ENCODE data around the gene PTPN1.
"Not testable (repeated sequence)": the region's sequence is repeated elsewhere in the genome, so short reads cannot be mapped to it uniquely, and the experiment has no call there.

Gene PTPN1

DNA sequence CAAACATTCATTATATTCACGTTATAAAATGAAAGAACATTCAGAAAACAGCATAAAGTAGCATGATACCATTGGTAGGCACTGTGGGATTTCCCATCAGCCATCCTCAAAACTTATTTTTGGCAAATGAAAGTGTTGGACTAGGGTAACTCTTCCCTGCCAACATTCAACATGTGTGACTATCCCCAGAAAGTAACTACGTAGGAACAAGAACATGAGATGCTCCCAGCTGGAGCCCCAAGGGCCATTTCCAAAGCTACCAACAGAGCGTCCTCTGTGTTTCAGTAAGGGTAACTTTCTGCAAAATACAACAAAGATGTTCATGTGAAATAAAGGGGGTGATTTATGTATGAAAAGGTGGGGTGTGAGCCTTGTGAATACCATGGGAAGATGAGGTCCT, 28.4 kb upstream of the PTPN1 start:
- no peak for DNase-seq (ENCODE audit: low read depth in 2 of 2)

DNA sequence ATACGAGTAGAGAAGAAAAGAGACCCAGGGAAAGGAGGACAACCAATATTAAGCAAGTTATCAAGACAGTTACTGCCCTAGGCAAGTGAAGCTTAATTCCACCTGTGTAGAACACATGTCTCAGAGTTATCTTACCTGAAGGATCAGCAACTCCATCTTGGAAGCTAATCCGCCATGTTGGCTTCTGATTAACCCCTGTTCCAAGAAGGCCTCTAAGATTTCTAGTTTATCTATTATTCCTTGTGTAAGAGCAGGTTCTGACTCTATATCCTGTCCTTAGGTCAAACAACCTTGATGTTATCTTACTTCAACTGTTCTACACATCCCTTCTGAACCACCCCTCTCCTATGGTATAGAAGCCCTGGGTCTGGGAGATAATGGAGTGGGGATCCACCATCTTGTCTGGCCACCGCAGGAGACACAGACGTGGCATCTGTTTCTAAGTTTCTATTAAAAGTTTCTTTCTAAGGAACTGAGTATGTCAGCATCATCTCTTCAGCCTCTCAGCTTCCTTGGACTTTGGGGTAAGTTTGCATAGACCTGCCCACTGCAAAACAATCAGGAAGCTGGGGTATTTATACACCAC, 27.7 kb upstream of the PTPN1 start:
- DNase-seq (ENCODE audit: low read depth in 2 of 2), result no peak

DNA sequence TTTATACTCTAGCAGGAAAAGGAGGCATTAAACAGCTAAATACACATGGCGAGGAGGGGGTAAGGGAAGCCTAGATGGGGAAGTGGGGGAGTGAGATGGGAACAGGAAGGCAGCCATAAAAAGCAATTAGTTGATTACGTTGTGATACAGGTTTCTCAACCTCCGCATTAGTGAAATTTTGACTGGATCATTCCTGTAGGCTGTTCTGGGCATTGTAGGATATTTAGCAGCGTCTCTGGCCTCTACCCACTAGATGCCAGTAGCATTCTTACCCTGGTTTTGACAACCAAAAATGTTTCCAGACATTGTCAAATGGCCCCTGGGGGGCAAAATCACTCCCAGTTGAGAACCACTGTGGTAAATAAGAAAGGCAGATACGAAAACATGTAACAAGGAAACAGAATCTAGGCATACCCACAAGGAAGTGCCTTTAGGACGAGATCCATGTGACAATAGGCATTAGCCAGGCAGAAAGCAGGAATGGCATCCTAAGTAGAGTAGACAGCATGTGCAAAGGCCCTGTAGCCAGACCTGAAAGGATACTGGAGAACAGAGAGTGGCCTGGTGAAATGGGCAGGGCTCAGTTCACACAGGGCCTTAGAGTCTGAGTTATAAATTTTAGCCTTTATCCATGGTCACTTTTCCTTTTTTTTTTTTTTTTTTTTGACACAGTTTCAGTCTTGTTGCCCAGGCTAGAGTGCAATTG, 25.8 kb upstream of the PTPN1 start:
- DNase-seq (ENCODE audit: low read depth in 2 of 2), result no peak

DNA sequence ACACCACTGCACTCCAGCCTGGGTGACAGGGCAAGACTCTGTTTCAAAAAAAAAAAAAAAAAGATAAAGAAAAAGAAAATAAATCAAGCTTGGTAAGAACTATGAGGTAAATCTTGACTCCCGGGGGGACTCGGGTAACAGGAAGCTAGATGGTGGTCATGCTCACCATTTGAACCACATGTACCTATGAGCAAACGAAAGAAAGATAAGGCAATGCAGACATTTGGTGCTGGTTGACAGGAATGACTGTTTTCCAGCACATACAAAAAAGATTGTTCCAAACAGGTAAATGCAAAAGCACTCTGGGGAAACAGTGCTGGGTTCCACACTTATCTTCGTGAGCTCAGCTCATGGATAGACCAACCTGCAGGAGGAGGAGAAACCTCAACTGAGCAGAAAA, 22.8 kb upstream of the PTPN1 start:
- no peak for DNase-seq (ENCODE audit: low read depth in 2 of 2)

DNA sequence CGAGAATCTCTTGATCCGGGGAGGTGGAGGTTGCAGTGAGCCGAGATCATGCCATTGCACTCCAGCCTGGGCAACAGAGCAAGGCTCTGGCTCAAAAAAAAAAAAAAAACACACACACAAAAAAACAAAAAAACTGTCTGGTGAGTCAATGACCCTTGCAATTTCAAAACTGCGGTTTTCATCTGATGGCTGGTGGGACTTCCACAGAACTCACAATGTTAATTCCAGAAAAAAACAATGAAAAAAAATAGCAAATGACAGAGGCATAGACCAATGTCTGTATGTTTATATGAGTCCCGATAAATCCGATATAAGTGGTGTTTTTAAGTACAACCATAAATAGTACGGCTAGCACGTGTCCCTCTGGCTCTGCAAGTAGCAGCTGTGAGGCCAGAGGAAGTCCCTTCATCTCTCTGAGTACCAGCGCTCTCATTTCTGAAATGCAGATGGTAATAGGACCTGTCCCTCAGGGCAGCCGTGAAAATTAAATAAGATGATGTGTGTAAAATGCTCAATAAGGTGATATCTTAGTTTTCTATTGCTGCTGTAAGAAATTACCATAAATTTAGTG, 21.9 kb upstream of the PTPN1 start:
- no peak for DNase-seq (ENCODE audit: low read depth in 2 of 2)

DNA sequence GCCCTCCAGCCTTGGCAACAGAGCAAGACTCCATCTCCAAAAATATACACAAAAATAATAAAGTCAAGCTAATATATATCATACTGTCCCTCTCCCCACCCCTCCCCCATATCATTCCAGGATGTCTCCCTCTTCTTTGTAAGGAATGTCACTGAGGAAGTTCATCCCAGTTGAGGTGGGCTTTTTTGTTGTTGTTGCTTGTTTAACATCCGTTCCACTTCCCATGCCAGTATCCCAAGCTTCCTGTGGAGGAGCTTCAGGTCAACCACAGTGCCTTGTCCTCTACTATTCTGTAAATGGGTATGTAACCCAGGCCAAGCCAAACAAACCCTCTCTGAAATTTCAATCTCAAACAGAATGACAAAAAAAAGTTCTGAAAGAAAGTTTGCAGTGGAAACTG, 19.0 kb upstream of the PTPN1 start:
- DNase-seq (ENCODE audit: low read depth in 2 of 2), result no peak

DNA sequence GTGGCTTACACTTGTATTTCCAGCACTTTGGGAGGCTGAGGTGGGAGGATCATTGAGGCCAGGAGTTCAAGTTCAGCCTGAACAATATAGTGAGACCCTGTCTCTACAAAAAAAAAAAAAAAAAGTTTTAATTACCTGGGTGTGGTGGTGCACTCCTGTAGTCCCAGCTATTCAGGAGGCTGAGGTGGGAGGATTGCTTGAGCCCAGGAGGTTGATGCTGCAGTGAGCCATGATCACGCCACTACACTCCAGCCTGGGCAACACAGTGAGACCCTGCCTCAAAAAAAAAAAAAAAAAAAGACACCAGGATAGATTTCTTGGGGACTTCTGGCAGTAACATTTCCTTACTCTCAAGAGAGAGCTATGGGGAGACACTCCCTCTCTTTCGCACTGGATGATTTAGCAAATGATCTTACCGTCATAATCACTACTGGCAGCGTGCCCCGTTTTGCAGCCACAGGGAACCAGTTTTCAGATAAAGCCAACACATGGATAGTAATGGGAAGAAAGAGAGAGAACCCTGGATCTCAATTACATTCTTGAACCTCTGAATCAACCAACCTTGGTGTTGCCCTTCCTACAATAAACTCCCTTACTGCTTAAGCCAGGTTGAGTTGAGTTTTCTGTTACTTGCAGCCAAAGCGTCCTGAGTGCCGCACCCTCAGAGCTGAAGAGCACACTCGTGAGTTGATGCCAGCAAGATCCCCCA, 18.1 kb upstream of the PTPN1 start:
- DNase-seq (ENCODE audit: low read depth in 2 of 2), result no peak

DNA sequence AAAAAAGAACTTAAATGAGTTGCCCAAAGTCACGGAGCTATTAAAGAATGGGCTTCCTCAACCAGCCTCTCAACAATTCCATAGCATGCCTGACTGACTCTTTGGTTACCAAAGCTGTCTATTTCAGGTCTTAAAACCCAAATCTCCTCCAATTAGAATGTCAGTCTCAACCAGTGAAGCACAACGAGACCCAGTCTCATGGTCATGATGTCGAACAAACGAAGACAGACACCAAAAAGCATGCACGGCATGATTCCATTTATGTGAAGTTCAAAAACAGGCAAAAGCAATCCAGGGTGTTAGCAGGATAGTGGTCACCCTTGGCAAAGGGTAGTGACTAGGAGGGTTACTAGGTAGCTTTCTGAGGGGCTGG, 16.3 kb upstream of the PTPN1 start:
- no peak for DNase-seq (ENCODE audit: low read depth in 2 of 2)

DNA sequence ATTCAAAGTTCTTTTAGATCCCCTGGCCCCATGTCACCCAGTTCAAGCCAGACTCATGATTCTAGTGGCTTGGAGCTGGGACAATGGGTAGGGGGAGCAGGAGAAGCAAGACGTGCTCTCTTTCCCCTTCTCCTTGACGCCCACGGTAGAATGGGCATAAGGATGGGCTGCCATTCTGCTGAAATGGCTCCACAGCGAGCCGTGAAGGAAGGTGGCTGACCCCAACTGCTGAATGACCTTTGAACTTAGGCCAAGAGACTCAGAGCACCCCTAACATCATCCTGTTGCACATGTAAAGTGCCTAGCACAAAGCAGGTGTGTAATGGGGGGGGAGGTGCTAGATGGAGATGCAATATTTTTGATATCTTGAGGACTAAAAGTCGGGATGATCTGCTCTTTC, 15.8 kb upstream of the PTPN1 start:
- DNase-seq (ENCODE audit: low read depth in 2 of 2), result no peak

DNA sequence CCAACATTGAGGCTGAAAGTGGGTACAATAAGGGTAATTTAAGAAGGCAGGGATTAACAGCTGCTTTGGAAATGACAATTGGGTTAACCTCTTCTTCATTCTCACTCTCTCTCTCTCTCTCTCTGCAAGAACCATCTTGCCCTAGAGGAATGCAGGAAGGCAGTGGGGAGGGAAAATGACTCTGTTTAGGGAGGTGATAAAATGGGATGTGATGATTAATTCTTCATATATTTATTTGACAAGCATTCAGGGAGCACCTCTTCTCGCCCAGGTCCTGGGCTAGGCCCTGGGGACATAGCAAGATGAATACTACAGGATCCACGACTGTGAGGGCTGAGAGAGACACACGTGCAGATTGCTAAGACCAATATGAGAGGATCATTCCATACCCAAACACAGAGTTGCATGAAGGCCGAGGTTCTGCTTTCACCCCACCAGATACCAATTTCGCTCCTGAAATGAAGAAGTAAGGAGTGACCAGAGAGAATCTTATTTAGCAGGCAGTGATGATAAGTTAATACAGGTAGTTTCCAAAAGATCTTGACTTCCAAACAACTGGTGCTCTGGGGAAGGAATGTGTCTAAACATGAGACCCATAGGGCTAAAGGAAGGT, 13.3 kb upstream of the PTPN1 start:
- DNase-seq (ENCODE audit: low read depth in 2 of 2), result no peak

DNA sequence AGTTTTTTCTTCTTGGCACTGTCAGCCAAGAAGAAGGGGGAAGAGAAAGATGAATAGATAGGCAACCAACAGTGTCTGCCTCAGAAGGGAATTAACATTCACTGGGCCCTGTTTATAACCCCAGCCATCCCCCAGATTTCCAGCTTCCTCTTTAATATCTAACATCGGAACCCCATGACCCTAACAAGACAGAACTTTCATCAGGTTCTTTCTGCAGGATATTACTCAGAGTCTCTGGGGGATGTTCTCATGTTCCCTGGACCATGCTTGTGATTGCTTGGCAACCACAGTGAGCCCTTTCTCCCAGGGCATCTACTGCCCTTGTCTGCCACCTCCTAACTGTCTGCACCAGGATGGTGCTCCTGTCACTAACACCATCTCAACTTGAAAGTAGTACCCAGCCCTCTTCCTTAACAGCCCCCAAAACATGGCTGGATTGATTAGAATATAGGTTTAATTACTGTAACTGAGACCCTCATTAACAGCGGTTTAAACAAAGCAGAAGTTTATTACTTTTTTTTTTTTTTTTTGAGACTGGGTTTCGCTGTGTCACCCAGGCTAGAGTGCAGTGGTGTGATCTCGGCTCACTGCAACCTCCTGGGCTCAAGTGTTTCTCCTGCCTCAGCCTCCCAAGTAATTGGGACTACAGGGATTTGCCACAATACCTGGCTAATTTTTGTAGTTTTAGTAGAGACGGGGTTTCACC, 12.0 kb upstream of the PTPN1 start:
- DNase-seq (ENCODE audit: low read depth in 2 of 2), result no peak

DNA sequence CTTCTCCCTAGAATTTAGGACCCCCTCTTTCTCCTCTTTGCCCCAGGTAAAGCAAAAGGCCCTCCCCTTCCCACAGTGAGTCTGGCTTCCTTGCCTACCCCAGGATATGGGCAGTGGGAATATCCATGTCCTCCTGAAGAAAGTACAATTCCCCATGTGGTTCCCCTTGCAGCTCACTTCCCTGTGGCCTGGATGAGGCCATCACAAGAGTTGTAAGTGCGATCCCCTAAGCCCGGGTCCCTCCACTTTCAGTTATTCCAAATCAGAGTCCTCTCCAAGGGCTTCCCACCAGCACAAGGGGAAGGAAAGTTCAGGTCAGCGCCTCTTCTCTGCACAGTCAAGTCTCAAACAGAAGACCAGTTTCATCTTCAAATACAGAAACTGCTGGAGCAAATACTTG, 10.2 kb upstream of the PTPN1 start:
- DNase-seq (ENCODE audit: low read depth in 2 of 2), result no peak

DNA sequence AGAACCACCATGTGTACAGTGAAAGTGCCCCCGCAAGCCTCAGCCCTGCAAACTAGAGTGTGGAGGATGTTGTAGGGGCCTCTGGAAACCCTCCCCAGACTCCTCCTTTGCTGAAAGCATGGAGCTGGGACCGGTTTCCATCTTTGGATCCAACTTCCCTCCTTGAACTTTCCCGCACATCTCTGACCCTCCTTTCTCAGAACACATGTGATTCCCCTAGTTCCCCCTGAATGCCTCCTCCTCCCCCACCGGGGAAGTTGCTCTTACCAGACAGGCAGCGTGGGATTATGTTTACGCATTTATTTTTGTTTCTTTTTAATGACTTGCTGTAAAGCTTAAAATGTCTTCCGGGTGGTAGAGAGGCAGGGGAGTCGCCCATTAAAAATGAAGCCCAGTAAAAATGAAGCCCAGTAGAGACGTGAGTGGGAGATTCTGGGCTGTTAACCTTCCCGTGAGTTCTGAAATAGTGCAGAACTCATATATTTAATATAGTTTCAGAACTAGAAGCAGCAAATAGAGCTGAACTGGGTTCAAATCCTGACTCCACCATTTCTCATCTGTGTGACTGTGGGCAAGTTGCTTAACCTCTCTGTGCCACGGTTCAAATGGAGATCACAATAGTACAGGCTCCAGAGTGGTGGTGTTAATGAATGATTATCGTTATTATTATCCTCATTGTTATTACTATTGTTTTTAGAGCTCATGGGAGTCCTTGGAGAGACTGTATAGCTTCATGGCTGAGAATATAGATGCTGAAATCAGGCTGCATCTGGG, 8.0 kb upstream of the PTPN1 start:
- DNase-seq (ENCODE audit: low read depth in 2 of 2), result no peak

DNA sequence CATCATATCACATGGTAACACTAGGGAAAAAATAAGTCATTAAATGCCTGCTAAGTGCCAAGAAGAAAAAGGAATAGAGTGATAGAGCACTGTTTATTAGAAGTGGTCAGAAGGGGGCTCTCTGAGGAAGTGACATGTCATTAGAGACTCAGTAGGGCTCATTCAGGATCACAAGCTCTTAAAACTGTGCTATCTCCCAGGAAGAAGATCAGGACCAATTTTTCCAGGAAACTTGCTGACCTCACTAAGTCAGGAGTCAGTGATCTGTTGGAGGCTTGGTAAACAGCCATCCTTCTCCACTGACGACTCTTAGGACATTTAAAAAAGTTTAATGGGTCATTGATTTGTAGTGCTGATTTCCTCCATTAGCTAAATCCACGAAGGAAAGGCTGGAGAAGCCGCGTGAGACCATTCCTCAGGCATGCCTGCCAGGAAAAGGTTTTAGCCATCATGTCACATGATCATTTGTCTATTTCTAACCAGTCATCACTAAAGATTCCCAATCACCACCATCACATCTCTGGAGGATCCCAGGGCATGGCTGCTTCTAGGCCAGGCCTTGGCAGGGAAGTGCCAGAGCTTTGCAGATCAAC, 5.9 kb upstream of the PTPN1 start:
- no peak for DNase-seq (ENCODE audit: low read depth in 2 of 2)

DNA sequence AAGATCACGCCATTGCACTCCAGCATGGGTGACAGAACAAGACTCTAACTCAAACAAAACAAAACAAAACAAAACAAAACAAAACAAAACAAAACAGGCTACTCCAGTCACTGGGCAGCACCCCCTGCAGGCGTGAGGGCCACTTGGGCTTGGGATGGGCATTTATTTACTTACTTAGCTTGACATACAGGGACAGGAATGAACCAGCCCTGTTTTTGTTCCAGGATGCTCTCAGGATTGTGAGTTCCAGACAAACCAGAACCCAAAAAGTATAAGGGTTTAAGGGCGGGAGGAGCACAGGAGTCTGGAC, 4.0 kb upstream of the PTPN1 start:
- no peak for DNase-seq (ENCODE audit: low read depth in 2 of 2)

DNA sequence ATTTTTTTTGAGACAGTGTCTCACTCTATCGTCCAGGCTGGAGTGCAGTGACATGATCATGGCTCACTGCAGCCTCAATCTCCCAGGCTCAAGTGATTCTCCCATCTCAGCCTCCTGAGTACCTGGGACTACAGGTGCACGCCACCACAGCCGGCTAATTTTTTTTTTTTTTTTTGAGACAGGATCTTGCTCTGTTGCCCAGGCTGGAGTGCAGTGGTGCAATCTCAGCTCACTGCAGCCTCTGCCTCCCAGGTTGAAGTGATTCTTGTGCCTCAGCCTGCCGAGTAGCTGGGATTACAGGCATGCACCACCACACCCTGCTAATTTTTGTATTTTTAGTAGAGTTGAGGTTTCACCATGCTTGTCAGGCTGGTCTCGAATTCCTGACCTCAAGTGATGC, 2.4 kb upstream of the PTPN1 start:
- DNase-seq (ENCODE audit: low read depth in 2 of 2), result not testable (repeated sequence)

DNA sequence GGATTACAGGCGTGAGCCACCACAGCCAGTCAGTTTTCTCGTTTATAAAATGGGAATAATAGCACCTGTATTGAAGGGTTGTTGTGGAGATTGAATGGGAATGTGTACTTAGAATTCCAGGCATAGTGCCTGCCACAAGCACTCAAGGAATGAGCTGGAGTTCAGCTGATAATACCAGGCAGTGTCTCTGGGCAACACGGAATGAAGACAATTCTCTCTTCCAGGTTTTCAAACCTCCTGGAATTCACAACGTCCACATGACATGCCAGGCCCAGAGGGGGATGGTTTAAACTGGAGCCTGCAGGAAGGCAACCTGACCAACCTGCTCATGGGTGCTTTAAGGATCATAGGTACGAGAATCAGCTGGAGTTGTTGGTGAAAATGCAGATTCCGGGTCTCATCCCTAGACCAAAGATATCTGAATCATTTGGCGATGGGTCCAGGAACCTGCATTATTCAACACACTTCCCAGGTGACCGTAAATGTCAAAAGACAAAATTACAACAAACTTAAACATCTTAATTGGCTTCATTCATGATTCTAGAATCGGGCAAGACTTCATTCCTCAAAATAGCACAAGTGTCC, 1.9 kb upstream of the PTPN1 start:
- DNase-seq (ENCODE audit: low read depth in 2 of 2), result no peak

DNA sequence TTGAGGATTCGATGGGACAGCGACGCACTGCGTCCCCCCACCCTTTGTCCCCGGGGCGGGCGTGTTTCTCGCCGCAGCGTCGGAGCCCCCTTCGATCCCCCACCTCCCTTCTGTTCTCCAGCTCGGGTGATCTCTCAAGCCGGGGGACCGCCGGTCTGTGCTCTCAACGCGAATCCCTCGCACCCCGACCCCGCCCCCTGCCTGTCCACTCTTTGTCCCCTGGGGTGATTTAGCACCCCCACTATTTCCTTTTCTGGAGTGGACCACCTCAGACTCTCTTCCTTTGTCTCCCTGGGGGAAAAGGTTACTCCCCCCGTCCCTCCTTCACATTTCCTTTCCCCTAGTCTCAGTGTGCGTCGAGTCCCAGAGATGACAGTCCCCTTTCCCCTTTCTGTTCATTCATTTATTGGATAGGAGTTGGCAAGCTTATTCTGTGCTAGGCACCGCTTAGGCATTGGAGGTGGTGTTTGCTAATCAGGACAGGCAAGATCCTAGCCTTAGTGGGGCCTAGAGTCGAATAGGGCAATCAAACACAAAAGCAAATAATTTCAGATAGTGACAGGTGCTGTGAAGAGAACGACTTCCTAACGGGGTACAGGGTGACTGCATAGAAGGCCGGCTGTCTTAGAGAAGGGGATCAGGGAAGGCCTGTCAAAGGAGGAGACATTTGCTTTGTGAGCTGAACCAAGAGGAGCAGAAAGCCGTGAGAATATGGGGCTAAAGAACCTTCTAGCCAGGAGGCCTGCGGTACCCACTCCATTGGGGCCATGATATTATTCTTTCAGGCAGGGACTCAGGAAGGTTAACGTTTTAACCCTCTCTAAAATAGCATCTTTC, 741 bp downstream of the PTPN1 start:
- no peak for DNase-seq (ENCODE audit: low read depth in 2 of 2)

DNA sequence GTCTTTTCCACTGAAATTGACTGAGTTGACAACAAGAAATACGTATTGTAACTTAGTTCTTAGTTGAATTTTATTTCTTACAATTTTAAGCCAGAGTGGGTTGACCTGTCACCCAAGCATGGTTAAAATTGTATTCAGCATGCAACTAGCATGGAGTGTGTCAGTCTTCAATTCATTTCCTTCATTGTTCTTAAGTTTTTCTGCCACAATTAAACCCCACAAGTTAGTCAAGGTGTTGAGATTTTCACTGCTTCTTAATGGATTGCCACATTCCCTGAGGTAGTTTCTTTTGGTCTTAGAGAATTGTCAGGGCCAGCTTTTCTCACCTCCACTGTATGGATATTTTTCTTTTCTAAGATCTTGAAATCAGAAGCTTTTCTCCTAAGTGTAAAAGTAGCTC, 2.1 kb downstream of the PTPN1 start:
- no peak for DNase-seq (ENCODE audit: low read depth in 2 of 2)

Data from activated CD8-positive, alpha-beta memory T cell treated with anti-CD3 and anti-CD28 coated beads for 4 hours (primary cell).